Measurements from ENCODE around the gene ZNF592.

- no peak for TF ChIP-seq CTCF (IDR thresholded peaks at IDR 0.05)
- no peak for TF ChIP-seq POLR2A (IDR thresholded peaks at IDR 0.05)
These were observed 107.4 kb downstream of the ZNF592 start for GRCh38 chr15:84855765-84856164.
